Measurements from ENCODE around the gene KPNA6.
"Not testable (repeated sequence)": the region's sequence is repeated elsewhere in the genome, so short reads cannot be mapped to it uniquely, and the experiment has no call there.

KPNA6 gene

DNA sequence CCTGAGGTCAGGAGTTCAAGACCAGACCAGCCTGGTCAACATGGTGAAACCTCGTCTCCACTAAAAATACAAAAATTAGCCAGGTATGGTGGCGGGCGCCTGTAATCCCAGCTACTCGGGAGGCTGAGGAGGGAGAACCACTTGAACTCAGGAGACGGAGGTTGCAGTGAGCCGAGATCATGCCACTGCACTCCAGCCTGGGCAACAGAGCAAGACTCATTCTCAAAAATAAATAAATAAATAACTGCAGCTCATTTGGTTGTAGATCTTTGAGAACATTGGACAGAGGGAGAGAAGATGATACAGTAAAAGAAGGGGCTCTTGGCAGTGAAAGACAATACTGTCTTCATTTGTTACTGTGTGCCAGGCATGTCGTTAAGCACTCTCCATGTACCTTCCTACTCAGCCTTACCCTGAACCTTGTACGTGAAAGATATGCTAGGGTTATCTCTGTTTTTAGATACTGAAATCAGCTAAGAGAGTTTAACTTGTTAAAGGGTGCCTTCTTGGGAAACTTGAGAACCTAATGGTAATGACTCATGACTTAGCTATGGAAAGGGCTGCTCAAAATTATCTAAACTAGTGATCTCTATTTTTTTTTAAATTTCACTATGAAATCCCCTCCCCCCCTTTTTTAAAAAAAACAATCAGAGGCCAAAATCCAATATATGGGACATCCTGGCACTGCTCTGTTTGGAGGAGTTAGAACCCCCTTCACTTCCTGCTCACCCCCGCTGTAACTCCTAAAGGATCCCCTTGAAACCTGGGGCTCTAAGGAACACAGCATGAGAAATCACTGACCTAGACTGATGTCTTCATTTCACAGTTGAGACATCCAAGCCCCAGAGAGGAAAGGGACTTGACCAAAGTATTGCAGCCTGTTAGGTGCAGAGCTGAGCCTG lies 6.8 kb upstream of the KPNA6 start:
- no peak for DNase-seq

DNA sequence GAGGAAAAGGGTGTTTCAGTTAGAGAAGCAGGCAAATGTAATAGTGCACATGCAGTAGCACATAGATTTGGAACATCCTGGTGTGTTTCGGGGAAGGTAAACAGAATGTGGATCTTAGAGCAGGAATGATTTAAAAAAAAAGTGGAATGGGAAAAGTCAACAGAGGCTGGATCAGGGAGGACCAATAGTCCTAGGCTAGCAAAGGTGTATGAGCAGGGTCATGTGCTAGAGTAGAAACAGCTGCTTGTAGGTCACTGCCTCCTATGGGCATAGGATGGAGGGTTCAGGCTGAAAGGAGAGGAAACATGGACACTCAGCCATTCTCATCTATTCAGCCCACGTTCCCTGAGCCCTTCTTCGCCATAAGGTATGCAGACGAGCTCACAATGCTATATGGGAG lies 3.7 kb upstream of the KPNA6 start:
- no peak for DNase-seq

DNA sequence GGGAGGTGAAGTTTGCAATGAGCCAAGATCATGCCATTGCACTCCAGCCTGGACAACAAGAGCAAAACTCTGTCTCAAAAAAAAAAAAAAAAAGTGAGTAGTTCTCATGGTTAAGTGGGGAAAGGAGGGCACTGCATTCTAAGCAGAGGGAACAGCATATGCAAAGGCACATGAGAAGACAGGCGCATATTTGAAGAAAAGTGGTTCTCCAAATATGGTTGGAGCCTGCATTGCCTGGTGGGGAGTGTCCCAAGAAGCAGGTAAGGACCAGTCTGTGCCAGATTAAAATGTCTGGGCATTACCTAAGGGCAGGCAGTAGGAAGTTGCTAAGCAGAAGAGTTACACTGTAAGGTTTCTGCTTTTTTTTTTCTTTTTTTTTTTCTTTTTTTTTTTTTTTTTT lies 2.5 kb upstream of the KPNA6 start:
- DNase-seq: no peak

GRCh38 chr1:32106663-32107275 lies 1.1 kb upstream of the KPNA6 start:
- DNase-seq: no peak

GRCh38 chr1:32111040-32111623 lies 3.3 kb downstream of the KPNA6 start:
- no peak for DNase-seq

DNA sequence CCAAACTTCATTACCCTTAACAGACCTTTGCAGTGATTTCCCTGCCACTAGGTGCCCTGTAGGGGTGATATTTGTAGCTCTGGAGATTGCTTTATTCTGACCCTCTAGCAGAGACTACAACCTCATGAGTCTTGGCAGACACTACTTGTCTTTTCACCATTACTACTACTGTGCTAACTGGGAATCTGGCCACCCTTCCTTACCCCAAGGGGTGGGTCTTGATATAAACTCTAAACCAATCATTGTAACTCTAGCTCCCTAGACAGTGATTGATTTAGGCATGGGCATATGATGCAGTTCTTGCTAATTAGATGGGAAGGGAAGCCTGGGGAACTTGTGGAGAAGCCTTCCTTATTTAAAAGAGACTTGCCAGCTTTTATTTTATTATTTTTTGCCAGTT lies 3.9 kb downstream of the KPNA6 start:
- no peak for DNase-seq

- no peak for DNase-seq
Observed at GRCh38 chr1:32112806-32113375, 5.0 kb downstream of the KPNA6 start.

DNA sequence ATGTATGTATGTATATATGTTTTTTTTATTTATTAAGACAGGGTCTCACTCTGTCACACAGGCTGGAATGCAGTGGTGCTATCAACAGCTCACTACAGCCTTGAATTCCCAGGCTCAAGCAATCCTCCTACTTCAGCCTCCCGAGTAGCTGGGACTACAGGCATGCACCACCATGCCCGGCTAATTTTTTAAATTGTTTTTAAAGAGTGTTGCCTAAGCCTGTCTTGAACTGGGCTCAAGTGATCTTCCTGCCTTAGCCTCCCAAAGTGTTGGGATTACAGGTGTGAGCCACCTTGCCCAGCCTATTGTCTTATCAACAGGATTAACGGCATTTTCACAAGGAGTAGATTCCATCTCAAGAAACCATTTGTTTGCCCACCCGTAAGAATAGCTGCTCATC lies 5.6 kb downstream of the KPNA6 start:
- DNase-seq: not testable (repeated sequence)

- DNase-seq: no peak
Observed at GRCh38 chr1:32114420-32114819, 6.6 kb downstream of the KPNA6 start.

DNA sequence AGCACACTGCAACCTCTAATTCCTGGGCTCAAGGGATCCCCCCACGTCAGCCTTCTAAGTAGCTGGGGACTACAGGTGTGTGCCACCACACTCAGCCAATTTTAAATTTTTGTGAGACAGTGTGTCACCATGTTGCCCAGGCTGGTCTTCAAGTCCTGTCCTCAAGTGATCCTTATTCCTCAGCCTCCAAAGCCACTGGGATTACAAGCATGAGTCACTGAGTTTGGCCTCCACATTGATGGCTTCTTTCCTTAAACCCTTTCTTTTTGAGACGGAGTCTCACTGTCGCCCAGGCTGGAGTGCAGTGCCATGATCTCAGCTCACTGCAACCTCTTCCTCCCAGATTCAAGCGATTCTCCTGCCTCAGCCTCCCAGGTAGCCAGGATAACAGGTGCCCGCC lies 7.6 kb downstream of the KPNA6 start:
- DNase-seq: no peak

GRCh38 chr1:32116531-32116930 lies 8.7 kb downstream of the KPNA6 start:
- DNase-seq: no peak

- DNase-seq: no peak
Observed at GRCh38 chr1:32122151-32122550, 14.3 kb downstream of the KPNA6 start.

DNA sequence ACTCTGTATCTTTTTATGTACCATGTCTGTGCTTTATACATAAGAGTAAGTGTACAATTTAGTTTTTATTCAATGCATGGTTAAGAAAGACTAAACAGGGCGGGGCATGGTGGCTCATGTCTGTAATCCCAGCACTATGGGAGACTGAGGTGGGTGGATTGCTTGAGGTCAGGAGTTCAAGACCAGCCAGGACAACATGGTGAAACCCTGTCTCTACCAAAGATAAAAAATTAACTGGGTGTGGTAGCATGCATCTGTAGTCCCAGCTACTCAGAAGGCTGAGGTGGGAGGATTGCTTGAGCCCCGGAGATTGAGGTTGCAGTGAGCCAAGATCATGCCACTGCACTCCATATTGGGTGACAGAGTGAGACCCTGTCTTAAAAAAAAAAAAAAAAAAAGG lies 15.5 kb downstream of the KPNA6 start:
- DNase-seq: not testable (repeated sequence)

GRCh38 chr1:32125313-32125712 lies 17.5 kb downstream of the KPNA6 start:
- DNase-seq: no peak

DNA sequence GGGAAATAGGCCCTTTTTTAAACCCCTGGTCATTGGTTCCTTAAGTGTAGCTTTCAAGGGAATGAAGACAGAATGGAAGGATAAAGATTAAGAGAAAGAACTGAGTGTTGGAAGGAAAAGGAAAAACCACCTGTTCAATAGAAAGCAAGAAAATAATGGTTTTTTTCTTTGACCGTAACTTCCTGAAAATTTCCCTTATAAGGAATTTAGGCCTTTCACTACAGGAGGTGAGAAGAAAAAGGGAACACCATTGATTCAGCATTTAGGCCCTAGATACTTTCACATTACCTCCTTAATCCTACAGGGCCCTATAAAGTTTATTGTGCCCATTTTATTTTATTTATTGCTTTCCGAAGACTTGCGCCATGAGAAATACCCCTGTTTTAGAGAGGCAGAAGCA lies 18.9 kb downstream of the KPNA6 start:
- no peak for DNase-seq

GRCh38 chr1:32127409-32128198 lies 19.7 kb downstream of the KPNA6 start:
- no peak for DNase-seq

DNA sequence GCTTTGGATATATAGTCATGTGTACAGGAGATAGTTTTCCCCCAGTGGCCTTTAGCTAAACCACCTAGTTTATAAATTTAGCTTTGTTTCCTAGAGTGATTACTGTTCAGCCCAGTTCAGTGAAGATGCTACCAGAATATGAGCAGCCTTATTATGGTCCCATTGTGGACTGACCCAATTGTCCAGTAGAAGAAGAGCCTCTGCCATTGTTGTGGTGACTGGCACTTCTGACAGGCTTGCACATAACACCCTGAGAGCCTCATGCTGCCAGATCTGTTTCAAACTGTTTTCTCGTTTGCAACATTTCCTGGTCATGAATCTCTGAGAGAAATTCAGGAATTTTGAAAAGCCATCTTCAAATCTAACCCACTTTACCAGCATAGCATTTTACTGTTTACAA lies 20.6 kb downstream of the KPNA6 start:
- DNase-seq: no peak

- no peak for DNase-seq
Observed at GRCh38 chr1:32128964-32129363, 21.1 kb downstream of the KPNA6 start.

GRCh38 chr1:32133950-32134280 lies 26.1 kb downstream of the KPNA6 start:
- DNase-seq: not testable (repeated sequence)

GRCh38 chr1:32137111-32137510 lies 29.3 kb downstream of the KPNA6 start:
- DNase-seq: no peak

DNA sequence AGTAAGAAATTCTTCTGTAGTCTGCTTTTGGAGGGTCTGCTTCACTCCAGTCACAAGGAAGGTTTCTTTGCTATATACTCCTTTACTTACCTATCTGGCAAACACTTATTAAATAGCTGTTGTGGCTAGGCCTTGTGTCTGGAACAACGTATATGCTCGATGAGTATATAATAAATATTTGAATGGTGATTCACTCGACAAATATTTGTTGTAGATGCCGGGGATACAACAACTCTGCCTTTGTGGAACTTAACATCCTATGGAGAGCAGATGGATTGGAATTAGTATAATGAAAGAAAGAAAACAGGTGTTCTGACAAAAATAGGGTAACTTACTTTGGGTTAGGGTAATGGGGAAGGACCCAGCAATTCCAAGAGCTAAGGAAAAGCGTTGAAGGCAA lies 31.1 kb downstream of the KPNA6 start:
- no peak for DNase-seq

DNA sequence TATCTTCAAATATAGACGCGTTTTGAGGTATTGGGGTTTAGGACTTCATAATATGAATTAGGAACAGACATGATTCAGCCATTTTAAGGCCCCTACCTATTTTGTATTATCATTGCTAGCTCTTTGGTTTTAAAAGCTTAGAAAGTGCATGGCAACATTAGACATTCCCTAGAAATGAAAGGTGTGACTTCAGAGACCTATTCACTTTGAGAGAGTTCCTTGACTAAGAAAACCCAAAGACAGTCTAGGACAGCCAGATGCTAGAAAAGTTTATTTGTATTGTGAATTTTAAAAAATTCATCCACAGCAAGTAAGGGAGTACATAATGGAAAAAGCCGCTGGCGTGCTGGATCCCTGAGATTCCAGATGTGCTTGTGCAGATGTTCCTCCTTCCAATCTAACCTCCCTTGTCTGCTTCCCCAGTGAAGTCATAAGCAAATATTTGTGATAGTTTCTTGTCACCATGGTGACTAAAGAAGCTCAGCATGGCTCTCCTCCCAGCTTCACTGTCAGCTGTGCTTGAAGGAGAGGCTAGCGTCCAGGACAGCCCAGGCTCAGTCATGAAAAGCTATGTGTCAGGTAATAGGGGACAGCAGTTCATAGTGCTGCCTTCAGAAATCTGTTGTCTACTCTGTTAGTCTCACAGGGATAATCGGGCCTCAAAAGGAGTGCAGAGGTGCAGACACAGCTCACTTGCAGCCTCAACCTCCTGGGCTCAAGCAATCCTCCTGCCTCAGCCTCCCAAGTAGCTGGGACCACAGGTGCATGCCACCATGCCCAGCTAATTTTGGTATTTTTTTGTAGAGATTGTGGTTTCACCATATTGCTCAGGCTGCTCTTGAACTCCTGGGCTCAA lies 34.8 kb downstream of the KPNA6 start:
- no peak for DNase-seq

All from NCI-H1105 (cell line).